IMR-90 (cell line): Measurements from ENCODE around the gene PDK1. TPM values are rescaled to one million over a fixed set of nuclear protein-coding genes. Genes with fewer than 3 reads are reported as not detected.

Source experiments
- ATAC-seq: fragments of 200-7000 bp; cut with Tn5 transposase; 2 replicates; pipeline ENCODE4 v1.9.1; 2020; ENCODE audit warnings: low read depth, mild to moderate bottlenecking, moderate library complexity
- BruUV-seq: library from RNA; stranded (reverse); fragments of 400-500 nt; replicated peaks from 2 replicates; lab custom pipeline; 2021; lab: Mats Ljungman, UMichigan
- CTCF ChIA-PET: fragments of 300-600 bp; formaldehyde crosslinking; extraction: SDS; loops from one replicate; lab custom pipeline; 2021; ENCODE audit warnings: antibody characterized with exemption; lab: Yijun Ruan, JAX
- POLR2A ChIA-PET: fragments of 300-600 bp; sonication (Branson Sonifier 250); formaldehyde crosslinking; loops from one replicate; lab custom pipeline; 2022; ENCODE audit warnings: antibody characterized with exemption; ENCODE audit not compliant: unreplicated experiment; lab: Charles Lee
- DNase-seq: peaks from one replicate; pipeline ENCODE4 v3.0.0; 2013
- H2AFZ ChIP-seq: replicated peaks from 2 replicates; pipeline ENCODE3; 2013; ENCODE audit warnings: low read length, mild to moderate bottlenecking; ENCODE audit not compliant: poor library complexity
- H2AK5ac ChIP-seq: 2 replicates; pipeline ENCODE4 v1.6.1; 2013; ENCODE audit warnings: low read depth, low read length, inconsistent platforms
- H2AK9ac ChIP-seq: replicated peaks from 2 replicates; pipeline ENCODE3; 2013; ENCODE audit warnings: mild to moderate bottlenecking, low read depth, low read length, moderate library complexity; ENCODE audit not compliant: poor library complexity
- H2BK120ac ChIP-seq: 2 replicates; pipeline ENCODE4 v1.6.1; 2013; ENCODE audit warnings: low read depth, low read length, inconsistent platforms
- H2BK15ac ChIP-seq: 3 replicates; pipeline ENCODE4 v1.6.1; 2013; ENCODE audit warnings: low read depth, low read length, inconsistent platforms
- H2BK20ac ChIP-seq: 2 replicates; pipeline ENCODE4 v1.6.1; 2013; ENCODE audit warnings: low read depth, mild to moderate bottlenecking, inconsistent platforms, low read length, moderate library complexity
- H2BK5ac ChIP-seq: 2 replicates; pipeline ENCODE4 v1.6.1; 2013; ENCODE audit warnings: mild to moderate bottlenecking, low read depth, low read length, inconsistent platforms; ENCODE audit not compliant: poor library complexity, severe bottlenecking
- H3K14ac ChIP-seq: replicated peaks from 2 replicates; pipeline ENCODE4 v1.6.1; 2013; ENCODE audit warnings: low read depth, low read length, inconsistent platforms
- H3K18ac ChIP-seq: 2 replicates; pipeline ENCODE4 v1.6.1; 2013; ENCODE audit warnings: low read depth, low read length, control low read depth
- H3K23ac ChIP-seq: 2 replicates; pipeline ENCODE4 v1.6.1; 2013; ENCODE audit warnings: low read depth, low read length, inconsistent platforms
- H3K27ac ChIP-seq: 2 replicates; pipeline ENCODE4 v1.5.1; 2013; ENCODE audit warnings: mild to moderate bottlenecking, control low read depth, low read length; ENCODE audit not compliant: insufficient read depth
- H3K27me3 ChIP-seq: 2 replicates; pipeline ENCODE4 v1.6.1; 2013; ENCODE audit warnings: low read length; ENCODE audit not compliant: control insufficient read depth, insufficient read depth
- H3K36me3 ChIP-seq: 2 replicates; pipeline ENCODE4 v1.6.1; 2013; ENCODE audit warnings: low read length, mixed read lengths; ENCODE audit not compliant: control insufficient read depth, insufficient read depth
- H3K4ac ChIP-seq: 2 replicates; pipeline ENCODE4 v1.6.1; 2013; ENCODE audit warnings: low read depth, low read length, inconsistent platforms
- H3K4me1 ChIP-seq: 2 replicates; pipeline ENCODE4 v1.6.1; 2013; ENCODE audit warnings: low read length, mixed read lengths; ENCODE audit not compliant: control insufficient read depth, insufficient read depth
- H3K4me2 ChIP-seq: 2 replicates; pipeline ENCODE4 v1.6.1; 2013; ENCODE audit warnings: low read depth, mild to moderate bottlenecking, control low read depth, low read length, moderate library complexity
- H3K4me3 ChIP-seq: 2 replicates; pipeline ENCODE4 v1.5.1; 2013; ENCODE audit warnings: low read depth, mild to moderate bottlenecking, control low read depth, low read length, moderate library complexity; ENCODE audit not compliant: insufficient read depth
- H3K56ac ChIP-seq: 2 replicates; pipeline ENCODE4 v1.6.1; 2013; ENCODE audit warnings: low read length, inconsistent platforms; ENCODE audit not compliant: insufficient read depth; ENCODE audit errors: extremely low read depth
- H3K79me1 ChIP-seq, 2 experiments: 2 replicates each; pipeline ENCODE4 v1.6.1; 2013; ENCODE audit warnings: low read length in 2 of 2, inconsistent platforms in 1 of 2, low read depth in 1 of 2
- H3K9ac ChIP-seq: 2 replicates; pipeline ENCODE4 v1.6.1; 2013; ENCODE audit warnings: low read depth, low read length, control low read depth
- H3K9me1 ChIP-seq: 2 replicates; pipeline ENCODE4 v1.6.1; 2013; ENCODE audit warnings: low read length, inconsistent platforms; ENCODE audit not compliant: insufficient read depth
- H3K9me3 ChIP-seq: 2 replicates; pipeline ENCODE4 v1.6.1; 2013; ENCODE audit warnings: low read length; ENCODE audit not compliant: control insufficient read depth, insufficient read depth
- H4K20me1 ChIP-seq: 2 replicates; pipeline ENCODE4 v1.6.1; 2013; ENCODE audit warnings: low read length, inconsistent platforms; ENCODE audit not compliant: insufficient read depth
- H4K5ac ChIP-seq: 2 replicates; pipeline ENCODE4 v1.6.1; 2013; ENCODE audit warnings: mild to moderate bottlenecking, low read depth, low read length, control low read depth
- H4K8ac ChIP-seq, 2 experiments: 2 replicates each; pipeline ENCODE4 v1.6.1; 2013; ENCODE audit warnings: low read depth in 2 of 2, low read length in 2 of 2, control low read depth in 1 of 2, inconsistent platforms in 1 of 2
- H4K91ac ChIP-seq: 2 replicates; pipeline ENCODE4 v1.6.1; 2013; ENCODE audit warnings: low read depth, low read length, inconsistent platforms; ENCODE audit not compliant: insufficient read depth
- BHLHE40 ChIP-seq: fragments of 150-350 bp; IDR thresholded peaks from 2 replicates; pipeline ENCODE4 v1.6.1; 2016; ENCODE audit warnings: mild to moderate bottlenecking, low read depth, low read length
- CEBPB ChIP-seq: IDR thresholded peaks from 2 replicates; pipeline ENCODE4 v1.6.1; 2012; ENCODE audit warnings: low read depth, low read length, improper control_type of control experiment
- CHD1 ChIP-seq: IDR thresholded peaks from 2 replicates; pipeline ENCODE4 v1.6.1; 2012; ENCODE audit warnings: low read depth, low read length, improper control_type of control experiment
- CTCF ChIP-seq: conservative IDR thresholded peaks from 2 replicates; pipeline ENCODE4 v1.5.1; 2012; ENCODE audit warnings: mild to moderate bottlenecking, low read depth, low read length, improper control_type of control experiment
- ELK1 ChIP-seq: fragments of 150-350 bp; IDR thresholded peaks from 2 replicates; pipeline ENCODE4 v1.6.1; 2016; ENCODE audit warnings: low read depth, mild to moderate bottlenecking, low read length, moderate library complexity, borderline replicate concordance
- FOS ChIP-seq: fragments of 150-350 bp; IDR thresholded peaks from 2 replicates; pipeline ENCODE4 v1.6.1; 2016; ENCODE audit warnings: low read depth, low read length
- MAFK ChIP-seq: IDR thresholded peaks from 2 replicates; pipeline ENCODE4 v1.6.1; 2012; ENCODE audit warnings: low read depth, low read length, improper control_type of control experiment
- MAZ ChIP-seq: IDR thresholded peaks from 2 replicates; pipeline ENCODE4 v1.6.1; 2012; ENCODE audit warnings: low read depth, mild to moderate bottlenecking, low read length, improper control_type of control experiment, moderate library complexity, borderline replicate concordance
- MXI1 ChIP-seq: IDR thresholded peaks from 2 replicates; pipeline ENCODE4 v1.6.1; 2012; ENCODE audit warnings: low read depth, mild to moderate bottlenecking, low read length, moderate library complexity, borderline replicate concordance
- NFE2L2 ChIP-seq: fragments of 150-350 bp; IDR thresholded peaks from 2 replicates; pipeline ENCODE4 v1.6.1; 2016; ENCODE audit warnings: low read depth, mild to moderate bottlenecking, low read length
- POLR2A ChIP-seq: IDR thresholded peaks from 2 replicates; pipeline ENCODE4 v1.6.1; 2012; ENCODE audit warnings: mild to moderate bottlenecking, low read depth, low read length
- RAD21 ChIP-seq: IDR thresholded peaks from 2 replicates; pipeline ENCODE4 v1.6.1; 2012; ENCODE audit warnings: low read length, improper control_type of control experiment
- RCOR1 ChIP-seq: IDR thresholded peaks from 2 replicates; pipeline ENCODE4 v1.6.1; 2012; ENCODE audit warnings: mild to moderate bottlenecking, low read length, improper control_type of control experiment; ENCODE audit not compliant: insufficient replicate concordance
- RFX5 ChIP-seq: IDR thresholded peaks from 2 replicates; pipeline ENCODE4 v1.8.0; 2012; ENCODE audit warnings: low read depth, mild to moderate bottlenecking, low read length, moderate library complexity
- SMC3 ChIP-seq: fragments of 150-350 bp; IDR thresholded peaks from 2 replicates; pipeline ENCODE4 v1.6.1; 2016; ENCODE audit warnings: low read depth, mild to moderate bottlenecking, antibody characterized with exemption, low read length, moderate library complexity
- USF2 ChIP-seq: fragments of 150-350 bp; IDR thresholded peaks from 2 replicates; pipeline ENCODE4 v1.6.1; 2017; ENCODE audit warnings: mild to moderate bottlenecking, antibody characterized with exemption, low read length, low read depth
- WGBS, 2 experiments: methylation state at CpG; one replicate each; pipeline versions ENCODE4 v1.1.5 to v1.1.7; 2013; ENCODE audit warnings: missing lambda C conversion rate in 2 of 2; ENCODE audit not compliant: insufficient read length in 1 of 2; ENCODE audit errors: extremely low coverage in 2 of 2; 5-methylcytosine and 5-hydroxymethylcytosine counted together
- dilution Hi-C: fragments of 300-500 bp; cut with HindIII; formaldehyde crosslinking; loops from one replicate; pipeline ENCODE4 v1.14.3; 2018; ENCODE audit warnings: low sequenced_read_pairs; ENCODE audit not compliant: unreplicated experiment
- in situ Hi-C: fragments of 300-500 bp; cut with MboI; formaldehyde crosslinking; loops from 3 replicates; pipeline ENCODE4 v1.14.3; 2019; ENCODE audit warnings: low sequenced_read_pairs, inconsistent platforms, mixed read lengths
- intact Hi-C: fragments of 100-400 bp; cut with micrococcal nuclease; formaldehyde crosslinking; loops from 2 replicates; pipeline ENCODE4 v1.10.0; 2022
- polyA plus RNA-seq, 3 experiments: library from polyadenylated mRNA; depleted of rRNA; stranded (reverse); fragments of >200 nt; gene quantifications; 2 replicates each; pipeline ENCODE4 v1.2.3, GENCODE V29; 2012; ENCODE audit warnings: low replicate concordance in 1 of 3
- total RNA-seq: library from RNA; depleted of rRNA; stranded (reverse); fragments of >200 nt; gene quantifications from 2 replicates; pipeline ENCODE4 v1.2.3, GENCODE V29; 2012

The PDK1 gene
- total and polyA plus RNA-seq, 2 of the 4 experiments (the other 2 are of a cell fraction) = 38.1 to 85.9 TPM

- WGBS, 2 experiments = 100% methylated on average over 1 of the region's 5 CpGs; no CpG with 5 or more reads in 1 of the 2 experiments
- ChIA-PET CTCF (interaction anchor here (0.6 kb wide), 1 partner anchor 68 kb away, joined by 3 read pairs; no protein-coding TSS in a partner anchor), POLR2A (no interaction called here)
- Histone ChIP-seq H3K36me3 (peaks cover 4% of the 10 kb centered on the region), H2AFZ (no peak overlapping the region), H2BK20ac (no peak overlapping the region), H3K79me1 (peaks cover 3 to 11% of the 10 kb centered on the region in 2 experiments; a peak in 1 of 4 replicates), H3K14ac (no peak overlapping the region), H3K4ac (no peak overlapping the region), H3K4me1 (peaks cover 11% of the 10 kb centered on the region; the same call in 1 of the 2 replicates), H2AK5ac (no peak overlapping the region), H2BK5ac (no peak overlapping the region), H4K8ac (peak overlapping the region in 1 of 2 experiments; percentile 10; a peak in 1 of 4 replicates), H4K91ac (no peak overlapping the region), H2BK120ac (no peak overlapping the region), H3K56ac (no peak overlapping the region), H3K4me3 (no peak overlapping the region), H3K4me2 (no peak overlapping the region), H3K9me3 (no peaks in the 10 kb centered on the region), H3K27ac (no peak overlapping the region), H2BK15ac (no peak overlapping the region), H4K5ac (no peak overlapping the region), H3K27me3 (no peaks in the 10 kb centered on the region), H3K9me1 (no peaks in the 10 kb centered on the region), H3K23ac (no peak overlapping the region), H4K20me1 (no peaks in the 10 kb centered on the region), H3K9ac (no peak overlapping the region), H2AK9ac (no peak overlapping the region), H3K18ac (no peak overlapping the region)
- in situ Hi-C loops = no loop called here
- dilution Hi-C loops = no loop called here
- DNase-seq (no peak), ATAC-seq (no peak)
- intact Hi-C loops = no loop called here
- no peak for TF ChIP-seq NFE2L2
- no peak for TF ChIP-seq RFX5
- TF ChIP-seq SMC3 = no peak
- no peak for TF ChIP-seq CEBPB
- TF ChIP-seq ELK1 = no peak
- no peak for TF ChIP-seq CTCF
- TF ChIP-seq RCOR1 = no peak
- no peak for TF ChIP-seq MAZ
- no peak for TF ChIP-seq POLR2A
- TF ChIP-seq CHD1 = no peak
- TF ChIP-seq MXI1 = no peak
- no peak for TF ChIP-seq MAFK
- TF ChIP-seq FOS = no peak
- TF ChIP-seq USF2 = no peak
- TF ChIP-seq BHLHE40 = no peak
- TF ChIP-seq RAD21 = no peak
- BruUV-seq = no TSS peak
Measured at GRCh38 chr2:172615727-172616261, 59.9 kb downstream of the PDK1 start.
